ENCODE results near the gene IFNK. TPM values are rescaled to one million over a fixed set of nuclear protein-coding genes. Genes with fewer than 3 reads are reported as not detected.

IFNK gene
- total RNA-seq, 4 donors from 2014 or later: not detected

GRCh38 chr9:27538647-27539046, 14.6 kb downstream of the IFNK start:
- TF ChIP-seq, protein P1, sequence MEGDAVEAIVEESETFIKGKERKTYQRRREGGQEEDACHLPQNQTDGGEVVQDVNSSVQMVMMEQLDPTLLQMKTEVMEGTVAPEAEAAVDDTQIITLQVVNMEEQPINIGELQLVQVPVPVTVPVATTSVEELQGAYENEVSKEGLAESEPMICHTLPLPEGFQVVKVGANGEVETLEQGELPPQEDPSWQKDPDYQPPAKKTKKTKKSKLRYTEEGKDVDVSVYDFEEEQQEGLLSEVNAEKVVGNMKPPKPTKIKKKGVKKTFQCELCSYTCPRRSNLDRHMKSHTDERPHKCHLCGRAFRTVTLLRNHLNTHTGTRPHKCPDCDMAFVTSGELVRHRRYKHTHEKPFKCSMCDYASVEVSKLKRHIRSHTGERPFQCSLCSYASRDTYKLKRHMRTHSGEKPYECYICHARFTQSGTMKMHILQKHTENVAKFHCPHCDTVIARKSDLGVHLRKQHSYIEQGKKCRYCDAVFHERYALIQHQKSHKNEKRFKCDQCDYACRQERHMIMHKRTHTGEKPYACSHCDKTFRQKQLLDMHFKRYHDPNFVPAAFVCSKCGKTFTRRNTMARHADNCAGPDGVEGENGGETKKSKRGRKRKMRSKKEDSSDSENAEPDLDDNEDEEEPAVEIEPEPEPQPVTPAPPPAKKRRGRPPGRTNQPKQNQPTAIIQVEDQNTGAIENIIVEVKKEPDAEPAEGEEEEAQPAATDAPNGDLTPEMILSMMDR (IDR thresholded peaks at IDR 0.05; ENCODE audit: low read depth): no peak

DNA sequence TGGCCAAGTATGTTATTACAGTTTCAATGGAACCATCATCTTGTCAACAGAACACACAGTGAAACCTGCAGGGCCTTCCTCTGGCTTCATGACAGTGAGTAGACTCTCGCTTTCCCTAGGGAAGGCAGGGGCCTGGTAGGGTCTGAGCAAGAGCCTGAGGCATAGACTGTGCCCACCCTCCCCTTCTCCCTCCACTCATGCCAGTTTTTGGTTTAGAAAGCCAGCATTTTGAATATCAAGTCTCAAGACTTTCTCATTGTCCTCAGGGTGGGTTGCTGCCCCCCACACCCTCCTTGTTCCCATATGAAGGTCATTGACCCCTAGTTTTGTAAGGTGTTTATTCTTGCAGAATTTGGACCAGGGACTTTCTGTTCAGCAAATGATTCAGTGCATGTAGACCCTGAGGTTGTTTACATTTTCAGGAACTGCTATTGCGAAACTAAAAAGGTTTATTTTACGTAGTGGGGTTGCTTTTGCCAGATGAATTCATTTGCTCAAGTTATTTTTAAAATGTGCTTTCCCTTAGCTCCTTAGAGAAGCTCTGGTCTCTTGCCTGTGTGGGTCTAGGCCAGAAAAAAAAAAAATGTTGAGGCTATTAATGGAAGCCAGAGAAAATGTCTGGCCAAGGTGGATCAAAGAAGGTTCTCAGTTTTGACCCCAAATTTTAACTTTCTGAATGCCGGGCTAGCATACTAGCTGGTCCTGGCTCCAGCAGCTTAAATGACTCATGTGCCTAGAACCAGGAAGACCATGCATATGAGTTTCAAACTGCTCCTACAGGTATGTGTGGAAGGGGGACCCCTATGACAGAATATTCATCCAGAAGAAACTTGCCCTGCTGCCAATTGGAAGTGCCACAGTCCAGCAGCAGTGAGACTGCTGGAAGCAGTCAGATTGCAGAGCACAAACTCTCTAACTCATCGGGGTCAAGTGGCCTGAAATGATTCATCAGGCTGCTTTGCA, 15.7 kb downstream of the IFNK start:
- TF ChIP-seq, protein P1 (IDR thresholded peaks at IDR 0.05; ENCODE audit: low read depth): no peak

DNA sequence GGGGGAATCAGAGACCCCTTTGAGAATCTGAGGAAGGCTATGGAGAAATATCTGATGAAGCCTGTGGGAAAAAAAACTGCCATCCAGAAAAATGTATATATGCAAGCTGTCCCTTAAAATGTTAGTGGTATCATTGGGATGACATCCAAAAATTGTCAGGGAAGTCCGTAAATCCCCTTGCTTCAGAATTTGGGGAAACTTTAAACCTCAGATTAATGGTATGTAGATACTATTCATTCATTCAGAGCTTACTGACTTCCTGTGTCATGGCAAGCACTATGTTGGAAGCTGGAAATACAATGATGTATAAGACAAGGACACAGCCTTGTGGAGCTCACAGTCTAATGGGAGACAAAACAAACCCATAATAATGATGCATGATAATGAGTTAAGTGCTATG, 16.4 kb downstream of the IFNK start:
- TF ChIP-seq, protein P1 (IDR thresholded peaks at IDR 0.05; ENCODE audit: low read depth): no peak

DNA sequence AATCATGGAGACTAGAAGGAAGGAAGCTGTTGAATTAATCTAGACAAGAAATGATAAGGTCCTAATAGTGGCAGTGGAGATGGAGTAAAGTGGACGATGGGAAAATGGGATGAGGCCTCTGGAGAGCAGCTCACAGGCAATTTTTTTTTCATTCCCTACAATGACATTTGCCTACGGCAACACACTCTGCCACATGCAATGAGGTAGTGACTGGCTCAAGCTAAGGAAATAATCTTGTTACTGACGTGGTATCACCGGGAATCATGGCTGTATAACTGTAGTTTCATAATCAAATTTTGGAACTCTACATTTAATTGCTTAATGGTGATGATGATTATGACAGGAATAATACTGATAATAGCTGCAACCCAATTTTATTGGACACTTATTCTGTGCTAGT, 17.6 kb downstream of the IFNK start:
- TF ChIP-seq, protein P1 (IDR thresholded peaks at IDR 0.05; ENCODE audit: low read depth): no peak

- TF ChIP-seq, protein P1 (IDR thresholded peaks at IDR 0.05; ENCODE audit: low read depth): no peak
Measured at GRCh38 chr9:27542508-27542907, 18.4 kb downstream of the IFNK start.

- TF ChIP-seq, protein P1 (IDR thresholded peaks at IDR 0.05; ENCODE audit: low read depth): no peak
Measured at GRCh38 chr9:27545471-27545870, 21.4 kb downstream of the IFNK start.

DNA sequence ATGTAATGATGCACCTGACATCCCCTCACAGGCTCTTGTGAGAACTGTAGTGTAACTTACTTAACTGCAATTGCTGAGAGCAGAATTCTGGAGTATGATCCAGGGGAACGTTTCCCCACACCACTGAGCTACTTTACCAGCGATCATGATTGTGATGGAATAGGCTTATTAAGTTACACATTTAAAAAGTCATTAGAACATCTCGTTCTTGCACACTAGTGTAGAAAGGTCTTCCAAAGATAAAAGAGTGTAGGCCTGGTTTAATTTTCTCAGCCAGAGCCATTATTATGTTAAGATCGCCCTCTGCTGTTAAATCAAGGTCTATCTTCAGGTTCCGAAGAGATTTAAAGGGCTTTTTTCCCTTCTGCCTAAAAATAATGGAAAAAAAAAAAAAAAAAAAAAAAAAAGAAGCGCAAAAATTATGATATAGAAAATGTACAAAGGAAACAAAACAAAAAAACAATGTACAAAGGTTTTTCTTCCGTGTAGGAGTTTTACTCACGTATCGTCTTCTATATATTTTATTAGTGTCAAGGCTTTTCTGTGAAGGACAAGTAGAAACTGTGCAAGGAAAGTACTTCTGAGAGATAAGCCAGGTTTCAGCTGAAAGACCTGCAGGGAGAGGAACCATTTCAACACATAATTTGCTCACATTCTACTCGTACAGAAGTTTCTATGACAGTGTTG, 24.1 kb downstream of the IFNK start:
- TF ChIP-seq, protein P1 (IDR thresholded peaks at IDR 0.05; ENCODE audit: low read depth): no peak
